ENCODE data around the gene GARRE1. TPM values are rescaled to one million over a fixed set of nuclear protein-coding genes. Genes with fewer than 3 reads are reported as not detected.
A peak's percentile ranks its signal among the peaks of the same experiment; 100 is the strongest.

GARRE1 gene
- total and polyA plus RNA-seq, 4 donors = 4.0 to 13.7 (median 9.0) TPM

DNA sequence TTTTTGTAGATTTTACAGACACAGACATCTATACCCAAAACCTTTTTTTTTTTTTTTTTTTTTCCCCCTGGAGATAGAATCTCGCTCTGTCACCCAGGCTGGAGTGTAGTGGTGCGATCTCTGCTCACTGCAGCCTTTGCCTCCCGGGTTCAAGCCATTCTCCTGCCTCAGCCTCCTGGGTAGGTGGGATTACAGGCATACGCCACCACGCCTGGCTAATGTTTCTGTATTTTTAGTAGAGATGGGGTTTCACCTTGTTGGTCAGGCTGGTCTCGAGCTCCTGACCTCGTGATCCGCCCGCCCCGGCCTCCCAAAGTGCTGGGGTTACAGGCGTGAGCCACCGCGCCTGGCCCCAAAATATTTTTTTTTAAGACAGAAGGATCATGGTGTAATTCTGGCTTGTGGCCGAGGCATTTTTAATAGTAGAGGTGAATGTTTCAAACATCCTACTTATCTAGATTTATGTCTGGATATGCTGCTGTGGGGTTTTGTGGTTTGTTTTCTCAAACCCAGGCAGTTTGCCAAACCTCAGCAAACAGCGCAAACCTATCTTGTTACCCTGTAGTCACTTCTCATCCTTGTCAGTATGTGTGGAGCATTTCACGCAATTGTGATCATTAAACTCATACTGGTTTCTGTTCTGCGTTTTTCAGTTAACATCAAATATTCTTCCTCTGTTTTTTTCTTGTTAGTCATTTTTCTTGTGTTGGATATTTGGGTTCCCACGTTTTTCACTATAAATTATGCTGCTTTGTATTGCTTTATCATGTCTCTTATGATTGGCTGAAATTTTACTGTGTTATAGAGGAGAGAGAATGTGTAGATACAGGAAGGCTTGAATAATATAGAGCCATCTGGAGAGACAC is 36.2 kb upstream of the GARRE1 start:
- Histone ChIP-seq H3K36me3 (ENCODE audit: control insufficient read depth in 4 of 4, insufficient read depth in 3 of 4, low read depth in 1 of 4, low read length in 3 of 4) (peaks cover 12 to 49% (median 36%) of the 10 kb centered on the region in 4 donors), H3K4me3 (ENCODE audit: low read depth in 1 of 3, low read length in 3 of 3) (no peak overlapping the region), H3K9ac (ENCODE audit: low read depth in 1 of 2, low read length in 2 of 2) (no peak overlapping the region), H3K9me3 (ENCODE audit: control insufficient read depth in 4 of 4, low read length in 3 of 4) (no peaks in the 10 kb centered on the region), H3K27ac (ENCODE audit: low read depth in 1 of 2, low read length in 2 of 2) (no peak overlapping the region), H3K4me1 (ENCODE audit: control insufficient read depth in 4 of 4, insufficient read depth in 4 of 4, low read length in 3 of 4) (no peaks in the 10 kb centered on the region), H3K27me3 (ENCODE audit: control insufficient read depth in 4 of 4, insufficient read depth in 4 of 4, low read length in 3 of 4) (no peaks in the 10 kb centered on the region)
- TF ChIP-seq YY1 (IDR thresholded peaks at IDR 0.05) = no peak
- 79% methylated on average over 18 of the region's 18 CpGs for WGBS
- no peak for DNase-seq (ENCODE audit: low spot score)

DNA sequence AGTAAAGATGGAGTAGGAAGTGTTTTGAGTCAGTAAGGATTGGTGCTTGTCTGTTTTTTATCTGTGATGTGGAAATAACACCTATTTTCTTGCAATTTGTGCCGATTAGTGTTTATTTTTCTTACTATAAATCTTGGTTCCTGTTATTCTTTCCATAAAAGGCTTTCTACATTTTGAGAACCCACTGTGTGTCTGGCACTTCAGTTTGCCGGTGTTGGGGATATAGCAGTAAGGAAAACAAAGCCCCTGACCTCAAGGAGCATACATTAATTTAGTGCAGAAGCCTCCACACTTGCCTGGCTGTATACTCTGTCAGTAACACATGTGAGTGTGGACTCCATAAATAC is 35.6 kb upstream of the GARRE1 start:
- no peak overlapping the region for H3K4me3 ChIP-seq (ENCODE audit: low read depth in 1 of 3, low read length in 3 of 3)
- H3K9ac ChIP-seq (ENCODE audit: low read depth in 1 of 2, low read length in 2 of 2) = no peak overlapping the region
- H3K27ac ChIP-seq (ENCODE audit: low read depth in 1 of 2, low read length in 2 of 2) = no peak overlapping the region
- H3K27me3 ChIP-seq (ENCODE audit: control insufficient read depth in 4 of 4, insufficient read depth in 4 of 4, low read length in 3 of 4) = no peaks in the 10 kb centered on the region
- no peaks in the 10 kb centered on the region for H3K4me1 ChIP-seq (ENCODE audit: control insufficient read depth in 4 of 4, insufficient read depth in 4 of 4, low read length in 3 of 4)
- peaks cover 12 to 54% (median 38%) of the 10 kb centered on the region in 4 donors for H3K36me3 ChIP-seq (ENCODE audit: control insufficient read depth in 4 of 4, insufficient read depth in 3 of 4, low read depth in 1 of 4, low read length in 3 of 4)
- no peaks in the 10 kb centered on the region for H3K9me3 ChIP-seq (ENCODE audit: control insufficient read depth in 4 of 4, low read length in 3 of 4)
- TF ChIP-seq HNF4A (conservative IDR thresholded peaks at IDR 0.05) = no peak
- no peak for TF ChIP-seq RXRA (IDR thresholded peaks at IDR 0.05)
- no peak for TF ChIP-seq YY1 (IDR thresholded peaks at IDR 0.05)
- TF ChIP-seq FOXA2 (IDR thresholded peaks at IDR 0.05) = no peak
- TF ChIP-seq RAD21 (IDR thresholded peaks at IDR 0.05) = no peak
- TF ChIP-seq GABPA (IDR thresholded peaks at IDR 0.05 in 1 of 2, conservative IDR thresholded peaks at IDR 0.05 in 1 of 2) = no peak
- TF ChIP-seq, protein P1, sequence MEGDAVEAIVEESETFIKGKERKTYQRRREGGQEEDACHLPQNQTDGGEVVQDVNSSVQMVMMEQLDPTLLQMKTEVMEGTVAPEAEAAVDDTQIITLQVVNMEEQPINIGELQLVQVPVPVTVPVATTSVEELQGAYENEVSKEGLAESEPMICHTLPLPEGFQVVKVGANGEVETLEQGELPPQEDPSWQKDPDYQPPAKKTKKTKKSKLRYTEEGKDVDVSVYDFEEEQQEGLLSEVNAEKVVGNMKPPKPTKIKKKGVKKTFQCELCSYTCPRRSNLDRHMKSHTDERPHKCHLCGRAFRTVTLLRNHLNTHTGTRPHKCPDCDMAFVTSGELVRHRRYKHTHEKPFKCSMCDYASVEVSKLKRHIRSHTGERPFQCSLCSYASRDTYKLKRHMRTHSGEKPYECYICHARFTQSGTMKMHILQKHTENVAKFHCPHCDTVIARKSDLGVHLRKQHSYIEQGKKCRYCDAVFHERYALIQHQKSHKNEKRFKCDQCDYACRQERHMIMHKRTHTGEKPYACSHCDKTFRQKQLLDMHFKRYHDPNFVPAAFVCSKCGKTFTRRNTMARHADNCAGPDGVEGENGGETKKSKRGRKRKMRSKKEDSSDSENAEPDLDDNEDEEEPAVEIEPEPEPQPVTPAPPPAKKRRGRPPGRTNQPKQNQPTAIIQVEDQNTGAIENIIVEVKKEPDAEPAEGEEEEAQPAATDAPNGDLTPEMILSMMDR (IDR thresholded peaks at IDR 0.05; ENCODE audit: low read depth, low read length, missing input control) = no peak
- TF ChIP-seq, protein P2, sequence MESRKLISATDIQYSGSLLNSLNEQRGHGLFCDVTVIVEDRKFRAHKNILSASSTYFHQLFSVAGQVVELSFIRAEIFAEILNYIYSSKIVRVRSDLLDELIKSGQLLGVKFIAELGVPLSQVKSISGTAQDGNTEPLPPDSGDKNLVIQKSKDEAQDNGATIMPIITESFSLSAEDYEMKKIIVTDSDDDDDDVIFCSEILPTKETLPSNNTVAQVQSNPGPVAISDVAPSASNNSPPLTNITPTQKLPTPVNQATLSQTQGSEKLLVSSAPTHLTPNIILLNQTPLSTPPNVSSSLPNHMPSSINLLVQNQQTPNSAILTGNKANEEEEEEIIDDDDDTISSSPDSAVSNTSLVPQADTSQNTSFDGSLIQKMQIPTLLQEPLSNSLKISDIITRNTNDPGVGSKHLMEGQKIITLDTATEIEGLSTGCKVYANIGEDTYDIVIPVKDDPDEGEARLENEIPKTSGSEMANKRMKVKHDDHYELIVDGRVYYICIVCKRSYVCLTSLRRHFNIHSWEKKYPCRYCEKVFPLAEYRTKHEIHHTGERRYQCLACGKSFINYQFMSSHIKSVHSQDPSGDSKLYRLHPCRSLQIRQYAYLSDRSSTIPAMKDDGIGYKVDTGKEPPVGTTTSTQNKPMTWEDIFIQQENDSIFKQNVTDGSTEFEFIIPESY (IDR thresholded peaks at IDR 0.05) = no peak
- TF ChIP-seq FOXA1 (IDR thresholded peaks at IDR 0.05) = no peak
- DNase-seq (ENCODE audit: low spot score) = no peak
- WGBS = 62% methylated on average over 2 of the region's 2 CpGs

DNA sequence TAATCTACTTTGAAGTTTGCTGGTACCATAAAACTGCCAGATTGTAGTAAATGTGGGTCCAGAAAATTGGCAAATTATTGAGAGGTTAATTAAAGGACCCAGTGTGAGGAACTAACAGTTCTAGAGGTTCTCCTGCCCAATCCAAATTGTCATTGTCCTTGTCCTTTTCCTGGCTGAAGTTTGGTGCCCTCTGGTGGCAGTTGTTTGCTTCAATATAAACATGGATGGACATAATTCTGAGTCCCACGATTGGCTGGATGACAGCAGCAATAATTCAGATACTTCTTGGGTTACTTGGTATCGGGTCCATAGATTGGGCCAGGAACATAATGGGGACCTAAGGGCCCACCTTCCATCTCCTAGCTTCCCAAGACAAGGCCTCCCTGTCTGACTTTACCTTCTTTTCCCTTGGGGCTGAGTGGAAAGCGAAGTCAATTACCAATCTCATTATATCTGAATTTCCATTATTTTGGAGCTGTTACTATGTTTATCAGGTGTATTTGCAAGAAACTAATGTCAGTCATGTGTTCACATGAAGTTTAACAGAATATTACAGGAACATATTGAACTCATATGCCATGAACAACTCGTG is 33.8 kb upstream of the GARRE1 start:
- H3K27ac ChIP-seq (ENCODE audit: low read depth in 1 of 2, low read length in 2 of 2) = no peak overlapping the region
- peaks cover 0 to 2% (median 0%) of the 10 kb centered on the region in 4 donors for H3K4me1 ChIP-seq (ENCODE audit: control insufficient read depth in 4 of 4, insufficient read depth in 4 of 4, low read length in 3 of 4)

More for the DNA sequence above, 33.8 kb upstream of the GARRE1 start:
- 71% methylated on average over 4 of the region's 4 CpGs for WGBS
- peaks cover 13 to 60% (median 46%) of the 10 kb centered on the region in 4 donors for H3K36me3 ChIP-seq (ENCODE audit: control insufficient read depth in 4 of 4, insufficient read depth in 3 of 4, low read depth in 1 of 4, low read length in 3 of 4)
- no peaks in the 10 kb centered on the region for H3K9me3 ChIP-seq (ENCODE audit: control insufficient read depth in 4 of 4, low read length in 3 of 4)
- no peak overlapping the region for H3K9ac ChIP-seq (ENCODE audit: low read depth in 1 of 2, low read length in 2 of 2)
- H3K4me3 ChIP-seq (ENCODE audit: low read depth in 1 of 3, low read length in 3 of 3) = no peak overlapping the region
- DNase-seq (ENCODE audit: low spot score) = peak; percentile 75
- TF ChIP-seq, protein P3, sequence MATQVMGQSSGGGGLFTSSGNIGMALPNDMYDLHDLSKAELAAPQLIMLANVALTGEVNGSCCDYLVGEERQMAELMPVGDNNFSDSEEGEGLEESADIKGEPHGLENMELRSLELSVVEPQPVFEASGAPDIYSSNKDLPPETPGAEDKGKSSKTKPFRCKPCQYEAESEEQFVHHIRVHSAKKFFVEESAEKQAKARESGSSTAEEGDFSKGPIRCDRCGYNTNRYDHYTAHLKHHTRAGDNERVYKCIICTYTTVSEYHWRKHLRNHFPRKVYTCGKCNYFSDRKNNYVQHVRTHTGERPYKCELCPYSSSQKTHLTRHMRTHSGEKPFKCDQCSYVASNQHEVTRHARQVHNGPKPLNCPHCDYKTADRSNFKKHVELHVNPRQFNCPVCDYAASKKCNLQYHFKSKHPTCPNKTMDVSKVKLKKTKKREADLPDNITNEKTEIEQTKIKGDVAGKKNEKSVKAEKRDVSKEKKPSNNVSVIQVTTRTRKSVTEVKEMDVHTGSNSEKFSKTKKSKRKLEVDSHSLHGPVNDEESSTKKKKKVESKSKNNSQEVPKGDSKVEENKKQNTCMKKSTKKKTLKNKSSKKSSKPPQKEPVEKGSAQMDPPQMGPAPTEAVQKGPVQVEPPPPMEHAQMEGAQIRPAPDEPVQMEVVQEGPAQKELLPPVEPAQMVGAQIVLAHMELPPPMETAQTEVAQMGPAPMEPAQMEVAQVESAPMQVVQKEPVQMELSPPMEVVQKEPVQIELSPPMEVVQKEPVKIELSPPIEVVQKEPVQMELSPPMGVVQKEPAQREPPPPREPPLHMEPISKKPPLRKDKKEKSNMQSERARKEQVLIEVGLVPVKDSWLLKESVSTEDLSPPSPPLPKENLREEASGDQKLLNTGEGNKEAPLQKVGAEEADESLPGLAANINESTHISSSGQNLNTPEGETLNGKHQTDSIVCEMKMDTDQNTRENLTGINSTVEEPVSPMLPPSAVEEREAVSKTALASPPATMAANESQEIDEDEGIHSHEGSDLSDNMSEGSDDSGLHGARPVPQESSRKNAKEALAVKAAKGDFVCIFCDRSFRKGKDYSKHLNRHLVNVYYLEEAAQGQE (IDR thresholded peaks at IDR 0.05) = no peak
- TF ChIP-seq, protein P1 (IDR thresholded peaks at IDR 0.05; ENCODE audit: low read depth, low read length, missing input control) = peak; percentile 67
- peak; percentile 80 to 91 for TF ChIP-seq RAD21 (IDR thresholded peaks at IDR 0.05)
- peak; percentile 24 for TF ChIP-seq FOXA2 (IDR thresholded peaks at IDR 0.05)
- no peaks in the 10 kb centered on the region for H3K27me3 ChIP-seq (ENCODE audit: control insufficient read depth in 4 of 4, insufficient read depth in 4 of 4, low read length in 3 of 4)
